ENCODE results near the gene S100A9.
"Not testable (repeated sequence)": the region's sequence is repeated elsewhere in the genome, so short reads cannot be mapped to it uniquely, and the experiment has no call there.

Gene S100A9

DNA sequence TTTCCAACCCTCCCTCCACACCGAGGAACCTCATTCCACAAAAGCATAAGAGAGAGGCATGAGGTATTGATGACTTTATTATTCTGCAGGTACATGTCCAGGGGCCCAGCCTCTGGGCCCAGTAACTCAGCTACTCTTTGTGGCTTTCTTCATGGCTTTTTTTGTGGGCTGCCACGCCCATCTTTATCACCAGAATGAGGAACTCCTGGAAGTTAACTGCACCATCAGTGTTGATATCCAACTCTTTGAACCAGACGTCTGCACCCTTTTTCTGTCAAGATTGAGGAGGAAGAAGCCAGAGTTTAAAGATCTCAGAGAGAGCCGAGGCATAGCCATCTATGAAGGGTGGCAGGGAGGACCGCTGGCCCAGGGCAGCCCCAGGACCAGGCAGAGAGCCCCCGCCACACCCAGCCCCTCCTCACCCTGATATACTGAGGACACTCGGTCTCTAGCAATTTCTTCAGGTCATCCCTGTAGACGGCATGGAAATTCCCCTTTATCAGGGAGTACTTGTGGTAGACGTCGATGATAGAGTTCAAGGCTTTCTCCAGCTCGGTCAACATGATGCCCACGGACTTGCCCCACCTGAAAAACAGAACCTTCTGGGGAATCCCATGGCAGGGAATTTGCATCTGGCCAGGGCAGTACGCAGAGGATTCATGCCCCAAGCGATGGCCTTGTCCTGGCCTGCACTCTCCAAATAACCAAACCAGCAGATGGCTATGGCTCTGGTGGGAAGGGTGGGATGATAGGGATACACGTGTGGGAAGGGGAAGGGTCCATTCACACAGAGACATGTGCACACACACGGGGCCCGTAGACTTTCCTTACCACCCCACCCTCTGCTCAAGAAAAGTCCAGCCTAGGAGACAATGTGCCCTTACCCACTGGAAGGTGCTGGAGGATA lies 32.6 kb downstream of the S100A9 start:
- DNase-seq (ENCODE audit: low spot score): no peak

DNA sequence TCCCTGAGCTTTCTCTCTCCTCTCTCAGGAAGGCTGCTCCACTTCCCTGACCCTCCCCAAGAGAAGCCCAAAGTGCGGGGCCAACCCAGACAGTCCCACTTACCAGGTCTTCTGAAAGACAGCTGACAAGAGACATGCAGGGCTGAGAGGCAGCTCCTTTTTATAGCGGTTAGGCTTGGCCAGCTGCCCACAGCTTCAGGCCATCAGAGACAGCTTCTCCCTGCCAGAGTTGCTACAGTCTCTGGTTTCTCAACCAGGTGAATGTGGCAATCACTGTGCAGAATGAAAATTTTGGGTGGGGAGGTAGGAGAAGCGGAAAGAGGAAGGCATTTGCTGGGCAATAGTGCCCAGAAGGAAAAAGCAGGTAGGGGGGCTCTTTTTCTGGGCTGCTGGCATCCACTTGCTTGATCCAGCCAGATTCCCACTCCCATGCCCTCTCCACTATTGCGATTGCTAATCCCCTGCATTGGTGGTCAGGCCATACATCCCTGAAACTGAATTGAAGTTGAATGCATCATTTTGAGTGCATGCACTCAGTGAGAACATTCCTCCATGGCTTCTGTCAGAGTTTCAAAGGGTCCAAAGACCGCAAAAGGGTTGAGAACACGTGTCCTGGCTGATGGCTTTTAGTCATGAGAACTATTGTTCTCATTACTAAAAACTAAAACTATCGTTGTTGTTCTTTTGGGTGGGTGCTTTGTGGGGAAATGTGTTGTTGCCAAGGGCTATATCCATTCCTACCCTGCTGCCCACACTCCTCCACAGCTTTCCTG lies 33.5 kb downstream of the S100A9 start, which contains the start of gene S100A8:
Gene S100A8 (minus strand): TSS at position 136 of the 773 bp plus-strand sequence. CDS start 538 bp downstream, outside the sequence.
- DNase-seq (ENCODE audit: low spot score): no peak

DNA sequence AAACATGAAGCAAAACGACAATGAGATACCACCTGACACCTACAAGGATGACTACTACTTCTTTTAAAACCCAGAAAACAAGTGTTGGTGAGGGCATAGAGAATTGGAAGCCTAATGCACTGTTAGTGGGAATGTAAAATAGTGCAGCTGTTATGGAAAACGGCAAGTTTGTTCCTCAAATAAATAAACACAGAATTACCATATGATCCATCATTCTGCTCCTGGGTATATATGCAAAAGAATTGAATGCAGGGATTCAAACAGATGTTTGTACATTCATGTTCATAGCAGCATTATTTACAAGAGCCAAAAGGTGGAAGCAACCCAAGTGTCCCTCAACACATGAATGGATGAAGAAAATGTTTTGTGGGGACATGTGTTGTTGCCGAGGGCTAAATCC lies 34.6 kb downstream of the S100A9 start:
- DNase-seq (ENCODE audit: low spot score): no peak

DNA sequence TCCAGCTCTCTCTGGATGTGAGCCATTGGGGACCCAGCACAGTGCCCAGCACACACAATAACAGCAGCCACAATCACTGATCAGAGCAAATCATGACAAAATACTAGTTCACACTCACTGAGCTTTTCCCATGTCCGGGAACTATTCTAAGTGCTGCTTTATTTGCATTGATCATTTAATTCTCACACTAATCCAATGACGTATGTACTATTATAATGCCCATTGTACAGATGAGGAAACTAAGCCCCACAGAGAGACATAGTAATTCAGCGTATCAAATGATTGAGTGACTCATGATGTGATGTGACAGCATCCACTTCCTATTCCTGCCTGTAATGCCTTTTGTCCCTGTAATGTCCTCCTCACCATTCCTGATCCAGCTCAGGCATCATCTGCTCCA lies 35.2 kb downstream of the S100A9 start:
- DNase-seq (ENCODE audit: low spot score): no peak

DNA sequence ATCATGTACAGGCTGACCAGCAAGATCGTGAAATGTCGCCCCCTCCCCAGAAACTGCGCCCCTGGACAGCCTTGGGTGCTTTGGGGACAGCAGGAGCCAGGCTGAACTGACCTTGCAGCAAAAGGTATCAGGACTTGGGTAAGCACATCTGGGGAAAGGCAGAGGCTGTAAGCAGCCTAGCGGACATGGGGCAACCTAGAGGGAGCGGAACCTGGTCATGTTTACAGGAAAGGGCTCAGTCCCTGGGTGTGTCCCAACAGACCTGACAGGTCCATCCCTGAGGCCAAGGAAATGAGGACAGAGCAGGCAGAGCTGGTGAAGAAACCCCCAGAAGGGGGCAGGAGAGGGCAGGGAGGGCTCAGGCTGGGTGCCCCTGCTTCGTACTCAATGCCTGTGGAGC lies 36.3 kb downstream of the S100A9 start:
- no peak for DNase-seq (ENCODE audit: low spot score)

DNA sequence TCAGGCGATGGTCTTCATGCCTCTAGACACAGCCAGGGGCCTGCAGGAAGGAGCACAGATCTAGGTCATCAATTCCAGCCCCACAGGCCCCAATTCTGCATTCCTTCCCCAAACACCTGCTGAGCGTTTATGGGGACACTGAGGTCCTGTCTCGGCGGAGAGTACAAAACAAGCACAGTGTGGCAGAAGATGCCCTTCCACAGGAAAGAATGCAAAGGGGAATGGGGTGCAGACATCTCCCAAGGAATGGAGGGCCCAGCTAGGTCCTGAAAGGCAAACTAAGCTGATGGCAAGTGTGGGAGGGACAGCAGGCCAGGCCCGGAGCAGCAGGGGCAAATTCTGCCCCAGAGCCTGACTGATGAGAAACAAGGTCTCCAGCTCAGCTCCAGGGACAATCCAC lies 36.7 kb downstream of the S100A9 start:
- no peak for DNase-seq (ENCODE audit: low spot score)

DNA sequence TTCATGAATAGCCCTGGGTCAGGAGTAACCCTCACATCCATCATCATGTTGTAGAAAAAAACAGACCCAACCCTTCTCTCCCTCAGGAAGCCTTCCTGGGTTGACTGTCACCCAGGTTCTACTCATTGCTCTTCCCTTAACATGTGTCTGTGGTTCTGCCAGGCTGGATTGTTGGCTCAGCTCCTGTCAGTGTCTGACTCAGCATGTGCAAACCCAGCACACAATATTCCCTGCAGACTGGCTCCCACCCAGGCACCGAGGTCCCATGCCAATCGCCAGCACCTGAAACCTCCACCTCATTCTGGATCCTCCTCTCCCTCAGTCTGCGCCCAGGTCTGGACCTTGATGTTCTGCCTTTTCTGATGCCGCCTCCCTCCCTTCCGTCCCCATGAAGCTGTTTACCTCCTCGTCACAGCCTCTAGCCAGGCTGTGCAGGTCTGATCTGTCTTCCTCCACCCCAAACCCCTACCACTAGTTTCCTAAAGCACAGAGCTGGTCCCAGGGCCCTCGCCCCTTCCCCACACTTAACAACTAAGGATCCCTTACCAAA lies 37.6 kb downstream of the S100A9 start:
- no peak for DNase-seq (ENCODE audit: low spot score)

DNA sequence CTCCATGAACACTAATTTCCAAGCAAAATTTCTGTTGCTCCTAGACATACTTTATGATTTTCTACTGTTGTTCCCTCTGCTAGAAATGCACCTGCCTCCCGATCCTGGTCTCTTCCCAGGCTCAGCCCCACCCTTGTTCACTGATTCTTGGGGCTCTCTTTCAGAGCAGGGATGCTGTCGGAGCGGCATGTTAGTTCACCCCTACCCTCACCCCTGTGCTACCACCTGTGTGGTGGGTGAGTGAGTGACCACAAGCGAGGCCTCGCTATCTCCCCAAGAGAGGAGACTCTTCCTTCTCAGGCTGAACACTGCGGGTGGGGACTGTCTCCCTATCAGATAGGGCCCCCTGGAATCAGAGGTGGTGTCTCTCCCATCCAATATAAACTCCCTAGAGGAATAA lies 38.1 kb downstream of the S100A9 start:
- DNase-seq (ENCODE audit: low spot score): no peak

DNA sequence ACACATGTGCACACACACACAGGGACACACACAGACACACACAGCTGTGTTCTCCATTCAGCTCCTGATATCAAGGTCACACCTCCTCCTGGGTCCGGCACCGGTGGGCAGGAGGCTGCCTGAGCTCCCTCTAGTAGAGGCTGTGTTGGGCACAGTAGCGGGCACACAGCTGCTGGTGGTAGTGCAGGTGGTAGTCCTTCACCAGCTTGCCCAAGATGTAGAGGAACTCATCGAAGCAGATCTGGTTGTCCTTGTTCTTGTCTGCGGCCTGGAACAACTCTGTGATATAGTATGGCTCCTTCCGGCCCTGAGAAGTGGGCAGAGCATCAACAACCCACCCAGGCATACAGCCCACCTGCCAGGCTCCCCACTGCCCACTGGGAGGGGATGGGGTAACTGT lies 38.8 kb downstream of the S100A9 start:
- DNase-seq (ENCODE audit: low spot score): no peak

DNA sequence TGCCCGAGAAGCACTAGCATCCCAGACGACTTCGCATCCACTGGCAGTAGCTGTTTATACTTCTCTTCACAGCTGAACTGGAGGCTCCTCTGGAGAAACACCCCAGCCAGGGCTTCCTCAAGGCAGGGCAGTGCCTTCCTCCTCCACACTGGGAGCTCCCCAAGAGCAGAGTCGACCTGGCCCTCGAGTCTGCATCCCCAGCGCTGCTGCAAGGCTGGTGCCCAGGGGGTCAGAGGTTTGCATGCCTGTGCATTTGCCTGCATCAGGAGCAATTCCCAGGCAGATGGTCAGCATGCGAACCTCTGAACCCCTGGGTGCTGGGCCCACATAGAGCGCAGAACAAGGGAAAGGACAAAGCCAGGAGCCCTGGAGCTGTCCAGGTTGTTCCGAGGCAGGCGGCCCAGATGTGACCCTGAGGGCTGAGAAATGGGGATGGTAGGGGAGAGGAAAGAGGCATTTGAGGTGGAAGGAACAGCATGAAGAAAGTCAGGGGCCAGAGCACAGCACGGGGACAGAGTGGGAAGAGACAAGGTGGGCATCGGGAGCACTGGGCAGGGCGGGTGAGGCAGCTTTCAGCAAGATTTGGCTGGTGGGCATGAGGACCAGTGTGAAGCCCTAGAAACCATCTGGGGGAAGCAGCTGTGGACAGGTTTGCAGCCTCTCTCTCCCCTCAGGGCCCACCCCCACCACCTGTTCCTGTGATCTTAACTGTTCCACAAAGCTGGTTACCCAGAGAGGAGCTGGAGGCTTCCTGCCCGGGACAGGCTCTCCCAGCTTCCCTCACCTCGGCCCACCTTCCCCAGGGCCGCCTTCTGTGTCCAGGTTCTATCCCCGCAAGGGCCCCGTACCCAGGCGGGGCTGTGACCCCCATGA lies 39.6 kb downstream of the S100A9 start:
- DNase-seq (ENCODE audit: low spot score): no peak

DNA sequence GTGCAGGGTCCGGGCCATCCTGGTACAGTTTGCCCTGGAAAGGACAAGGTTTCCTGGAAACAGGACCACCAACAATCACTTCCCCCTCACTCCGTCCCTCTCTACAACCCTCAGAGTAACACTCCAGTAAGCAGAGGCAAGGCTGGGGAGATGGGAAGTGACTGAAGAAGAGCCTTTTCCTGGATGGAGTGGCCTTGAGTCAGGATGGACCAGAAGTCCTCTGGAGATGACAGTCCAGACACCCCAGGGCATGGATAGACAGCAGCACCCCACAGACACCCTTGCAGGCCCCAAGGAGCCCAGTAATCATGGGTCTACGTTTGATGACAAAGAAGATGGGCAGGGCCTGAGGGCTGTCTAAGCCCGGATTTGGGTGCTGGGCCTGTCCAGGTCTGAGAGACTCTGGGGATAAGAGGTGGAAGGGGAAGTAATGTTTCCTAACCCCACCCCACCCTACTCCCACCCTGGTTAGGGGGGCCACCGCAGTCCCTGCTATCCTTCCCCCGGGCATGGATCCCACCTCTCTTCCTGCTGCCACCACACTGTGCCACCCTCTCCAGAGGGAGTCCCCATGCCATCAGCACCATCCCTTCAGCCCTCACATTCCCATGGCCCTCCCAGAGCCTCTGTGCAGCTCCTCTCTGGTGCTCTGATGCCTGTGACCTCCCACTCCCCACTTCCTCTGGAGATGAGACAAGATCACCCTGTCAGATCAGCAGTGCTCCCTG lies 40.4 kb downstream of the S100A9 start:
- DNase-seq (ENCODE audit: low spot score): no peak

DNA sequence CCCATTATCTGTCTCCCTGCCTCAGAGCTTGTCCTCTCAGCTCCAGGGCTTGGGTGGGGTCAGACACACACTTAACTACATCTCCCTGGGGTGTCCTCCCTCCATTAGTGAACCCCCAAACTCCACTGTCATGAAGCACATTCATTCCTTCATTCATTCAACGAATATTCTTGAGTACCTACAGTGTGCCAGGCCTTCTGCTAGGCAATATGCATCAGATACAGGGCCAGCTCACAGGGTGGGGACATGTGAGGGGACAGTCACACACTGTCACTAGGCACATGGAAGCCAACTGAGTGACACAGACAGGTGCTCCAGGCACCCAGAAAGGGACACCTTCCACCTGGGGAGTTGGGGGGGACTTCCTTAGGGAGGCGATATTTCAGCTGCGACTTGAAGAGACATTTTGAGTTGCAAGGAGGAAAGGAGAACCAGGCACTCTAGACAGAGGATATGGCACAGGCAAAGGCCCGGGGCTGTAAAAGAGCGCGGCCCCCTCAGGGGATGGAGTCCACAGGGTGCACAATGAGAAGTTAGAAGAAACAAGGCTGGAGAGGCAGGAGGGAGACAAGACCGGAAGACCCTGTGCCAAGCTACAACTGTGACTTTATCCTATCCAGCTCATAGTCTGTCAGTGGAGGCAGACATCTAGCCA lies 41.9 kb downstream of the S100A9 start:
- DNase-seq (ENCODE audit: low spot score): no peak

DNA sequence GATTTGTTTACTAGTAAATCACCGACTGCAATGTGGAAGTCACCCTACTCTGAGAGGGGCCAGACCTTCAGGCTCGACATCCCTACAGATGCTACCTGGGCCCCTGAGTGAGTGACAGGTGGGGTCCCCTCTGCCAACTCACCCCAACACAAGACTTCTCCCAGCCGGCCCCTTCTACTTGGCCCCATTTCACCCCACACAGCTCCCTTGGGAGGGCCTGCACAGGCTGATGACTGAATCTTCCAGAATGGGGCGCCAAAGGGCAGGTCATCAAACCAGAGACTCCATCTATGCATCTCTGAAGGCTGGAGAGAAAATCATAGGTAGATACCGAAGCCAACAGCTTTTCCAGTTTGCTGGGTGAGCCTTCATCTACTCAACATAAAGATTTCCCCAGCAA lies 42.6 kb downstream of the S100A9 start:
- DNase-seq (ENCODE audit: low spot score): no peak

DNA sequence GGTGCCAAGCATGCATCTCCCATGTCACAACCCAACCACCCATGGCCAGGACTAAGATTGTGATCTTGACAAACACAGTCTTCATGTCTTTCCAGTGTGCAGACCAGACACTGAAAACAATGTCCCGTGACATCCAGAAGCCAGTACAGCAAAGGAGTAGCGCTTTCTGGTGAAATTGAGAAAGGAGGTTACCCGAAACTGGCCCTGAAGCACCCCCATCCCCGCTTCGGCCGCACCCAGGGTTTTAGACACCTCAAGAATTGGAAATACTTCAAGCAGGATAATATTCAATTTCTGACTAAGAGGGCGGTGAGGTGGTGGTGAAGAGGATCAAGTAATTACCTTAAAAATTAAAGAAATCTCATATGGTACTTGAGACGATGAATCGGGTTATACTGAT lies 43.8 kb downstream of the S100A9 start:
- no peak for DNase-seq (ENCODE audit: low spot score)

DNA sequence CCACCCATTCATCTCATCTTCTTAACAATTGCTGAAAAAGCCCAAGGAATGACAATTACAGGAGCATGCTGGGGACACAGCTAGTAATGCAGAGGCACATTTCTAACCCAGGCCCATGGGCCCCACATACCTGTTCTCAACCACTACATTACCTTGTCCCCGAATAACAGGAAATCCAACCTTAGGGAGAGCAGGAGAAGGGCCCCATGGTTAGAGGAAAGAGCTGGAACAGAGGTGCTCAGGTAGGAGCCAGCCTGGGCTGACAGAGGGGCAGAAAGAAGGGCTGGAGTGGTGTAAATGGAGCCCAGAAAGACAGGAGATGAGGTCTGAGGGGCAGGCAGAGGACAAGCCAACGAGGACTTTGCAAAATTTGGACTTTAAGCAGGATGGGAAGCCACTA lies 44.6 kb downstream of the S100A9 start:
- no peak for DNase-seq (ENCODE audit: low spot score)

DNA sequence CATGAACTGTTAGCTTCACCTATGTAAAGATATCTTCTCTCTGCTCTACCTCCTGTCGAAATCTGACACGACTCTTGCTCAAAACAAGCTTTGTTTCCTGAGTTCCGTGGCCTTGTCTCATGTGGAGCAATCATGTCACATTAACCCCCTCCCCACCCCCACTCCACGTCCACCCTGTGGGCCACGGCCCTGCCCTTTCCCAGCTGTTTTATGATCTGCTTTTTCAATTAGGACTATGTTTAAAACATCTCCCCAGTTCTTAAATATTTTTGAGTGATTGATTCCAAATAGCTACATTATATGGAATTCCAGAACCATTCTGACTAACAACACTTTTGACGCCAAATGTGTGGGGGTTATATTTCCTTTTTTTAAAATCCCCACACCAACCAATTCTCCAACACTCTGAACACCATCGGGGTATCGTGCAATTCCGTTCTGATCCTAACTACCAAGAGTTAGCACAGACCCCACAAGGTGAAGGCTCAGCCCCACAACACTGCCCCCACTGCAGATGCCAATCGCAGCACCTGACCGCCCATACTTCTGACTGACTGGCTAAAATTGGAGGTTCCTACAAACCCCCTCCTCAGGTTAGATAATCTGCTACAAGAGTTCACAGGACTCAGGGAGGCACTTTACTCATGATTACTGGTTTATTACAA lies 45.9 kb downstream of the S100A9 start:
- no peak for DNase-seq (ENCODE audit: low spot score)

DNA sequence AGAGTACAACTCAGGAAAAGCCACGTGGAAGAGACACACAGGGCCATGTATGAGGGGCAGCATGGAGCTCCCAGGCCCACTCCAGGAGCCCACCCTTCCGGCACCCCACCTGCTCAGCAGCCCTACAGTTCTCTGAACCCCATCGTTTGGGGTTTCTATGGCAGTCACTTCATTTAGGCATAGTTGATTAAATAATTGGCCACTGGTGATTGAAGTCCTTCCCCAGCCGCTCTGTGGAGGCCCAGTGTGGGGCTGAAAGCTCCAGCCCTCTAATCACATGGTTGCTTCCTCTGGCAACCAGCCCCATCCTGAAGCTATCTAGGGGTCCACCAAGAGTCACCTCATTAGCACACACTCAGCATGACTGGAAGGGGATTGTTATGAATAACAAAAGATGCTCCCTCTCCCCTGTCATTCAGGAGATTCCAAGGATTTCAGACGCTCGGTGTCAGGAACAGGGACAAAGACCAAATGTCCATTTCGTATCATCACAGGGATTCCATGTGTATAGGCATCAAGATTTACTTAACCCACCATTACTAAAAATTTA lies 46.5 kb downstream of the S100A9 start:
- DNase-seq (ENCODE audit: low spot score): no peak

DNA sequence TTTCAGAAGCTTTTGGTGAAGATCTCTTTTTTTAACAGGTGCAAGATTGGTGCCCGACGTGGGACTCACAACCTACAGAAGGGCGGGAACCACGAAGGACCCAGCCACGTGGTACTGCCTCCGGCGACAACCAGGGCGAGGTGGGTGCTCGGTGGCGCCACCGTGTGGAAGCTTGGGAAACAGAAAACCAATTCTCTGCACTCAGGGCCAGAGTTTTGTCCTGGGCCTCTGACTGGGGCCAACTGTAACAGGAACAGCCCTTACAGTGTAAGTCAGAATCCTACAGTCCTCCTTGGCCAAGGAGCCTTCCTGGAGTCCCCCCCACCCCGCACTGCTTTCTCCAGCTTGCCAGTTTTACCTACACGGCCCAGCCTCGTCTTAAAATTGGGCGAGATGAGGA lies 47.1 kb downstream of the S100A9 start:
- DNase-seq (ENCODE audit: low spot score): peak; percentile 7

DNA sequence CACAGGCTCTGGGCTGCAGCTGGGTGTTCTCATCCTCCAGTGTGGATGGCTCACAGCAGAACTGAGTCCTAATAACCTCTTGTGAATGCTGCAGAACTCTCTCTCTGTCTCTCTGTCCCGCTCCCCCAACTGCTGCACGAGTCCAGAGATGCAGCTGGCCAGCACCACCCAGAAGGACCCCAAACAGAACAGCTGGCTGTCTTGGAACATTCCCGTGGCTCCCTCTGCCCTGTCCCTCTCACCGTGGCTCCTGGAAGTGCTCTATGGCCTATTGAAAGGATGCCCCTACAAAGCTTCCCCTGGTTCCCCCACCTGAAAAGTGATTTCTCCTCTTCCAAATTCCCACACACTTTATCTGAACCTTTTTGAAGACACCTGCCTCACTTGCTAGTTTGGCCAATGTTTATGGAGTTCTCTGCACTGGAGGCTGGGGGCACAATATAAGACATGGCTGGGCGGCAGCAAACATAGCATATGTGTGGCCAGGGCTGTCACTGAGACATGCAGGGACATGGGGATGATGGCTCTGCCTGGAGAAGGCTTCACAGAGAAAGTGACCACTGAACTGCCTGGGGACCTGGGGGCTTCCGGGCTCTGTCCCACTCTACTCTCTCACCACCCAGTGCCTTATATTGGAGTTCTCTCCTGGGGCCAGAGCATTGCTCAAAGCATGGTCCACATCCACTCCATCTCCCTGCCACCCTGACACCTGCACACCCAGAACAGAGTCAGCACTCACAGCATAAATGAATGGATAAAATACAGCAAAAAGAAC lies 48.4 kb downstream of the S100A9 start:
- DNase-seq (ENCODE audit: low spot score): not testable (repeated sequence)

Data from kidney capillary endothelial cell (primary cell).